Mesendoderm (in vitro differentiated cells): ENCODE measurements around the gene LIG3.

Source experiments
- DNase-seq: peaks from one replicate; pipeline ENCODE4 v3.0.0; 2013
- H2AK5ac ChIP-seq: 2 replicates; pipeline ENCODE4 v1.6.1; 2013; ENCODE audit warnings: low read length, inconsistent platforms
- H2BK120ac ChIP-seq: 2 replicates; pipeline ENCODE4 v1.6.1; 2013; ENCODE audit warnings: low read depth, mild to moderate bottlenecking, low read length, moderate library complexity, mixed read lengths
- H2BK15ac ChIP-seq: replicated peaks from 2 replicates; pipeline ENCODE4 v1.6.1; 2013; ENCODE audit warnings: low read depth, mild to moderate bottlenecking, moderate library complexity
- H2BK5ac ChIP-seq: 2 replicates; pipeline ENCODE4 v1.6.1; 2013; ENCODE audit warnings: low read length, inconsistent platforms
- H3K18ac ChIP-seq: 2 replicates; pipeline ENCODE4 v1.6.1; 2013; ENCODE audit warnings: mild to moderate bottlenecking, low read length, mixed read lengths
- H3K23ac ChIP-seq: one replicate; pipeline ENCODE4 v1.6.1; 2013; ENCODE audit warnings: low read length
- H3K27ac ChIP-seq: 2 replicates; pipeline ENCODE4 v1.5.1; 2013; ENCODE audit warnings: low read depth, mild to moderate bottlenecking, inconsistent platforms, low read length, moderate library complexity
- H3K27me3 ChIP-seq: 2 replicates; pipeline ENCODE4 v1.6.1; 2013; ENCODE audit warnings: low read length, control low read depth, mild to moderate bottlenecking, inconsistent platforms; ENCODE audit not compliant: insufficient read depth, poor library complexity
- H3K36me3 ChIP-seq: 2 replicates; pipeline ENCODE4 v1.6.1; 2013; ENCODE audit warnings: low read length, inconsistent platforms; ENCODE audit not compliant: control insufficient read depth, insufficient read depth
- H3K4ac ChIP-seq: one replicate; pipeline ENCODE4 v1.6.1; 2013; ENCODE audit warnings: low read depth, mild to moderate bottlenecking, low read length, moderate library complexity
- H3K4me1 ChIP-seq: 2 replicates; pipeline ENCODE4 v1.6.1; 2013; ENCODE audit warnings: low read depth, low read length, inconsistent platforms; ENCODE audit not compliant: control insufficient read depth
- H3K4me2 ChIP-seq: 2 replicates; pipeline ENCODE4 v1.6.1; 2013; ENCODE audit warnings: low read length
- H3K4me3 ChIP-seq: 2 replicates; pipeline ENCODE4 v1.5.1; 2013; ENCODE audit warnings: mild to moderate bottlenecking, low read length
- H3K56ac ChIP-seq: one replicate; pipeline ENCODE4 v1.6.1; 2013; ENCODE audit warnings: low read length
- H3K79me1 ChIP-seq: 2 replicates; pipeline ENCODE4 v1.6.1; 2013; ENCODE audit warnings: low read length, inconsistent platforms
- H3K79me2 ChIP-seq: 2 replicates; pipeline ENCODE4 v1.6.1; 2013; ENCODE audit warnings: mild to moderate bottlenecking, low read length; ENCODE audit not compliant: control insufficient read depth, insufficient read depth
- H3K9ac ChIP-seq: 2 replicates; pipeline ENCODE4 v1.6.1; 2013; ENCODE audit warnings: low read length, inconsistent platforms
- H4K5ac ChIP-seq: one replicate; pipeline ENCODE4 v1.6.1; 2013; ENCODE audit warnings: low read length
- H4K8ac ChIP-seq: one replicate; pipeline ENCODE4 v1.6.1; 2013; ENCODE audit warnings: low read depth, mild to moderate bottlenecking, control low read depth, low read length, moderate library complexity
- WGBS: extraction: QIAGEN DNeasy Blood & Tissue Kit; methylation state at CpG from one replicate; pipeline ENCODE4 v1.1.7; 2013; ENCODE audit warnings: low lambda C conversion rate, missing lambda C conversion rate; ENCODE audit not compliant: insufficient coverage; ENCODE audit errors: extremely low coverage; 5-methylcytosine and 5-hydroxymethylcytosine counted together

The LIG3 gene

GRCh38 chr17:35046245-35046644, 65.9 kb downstream of the LIG3 start:
- no peaks in the 10 kb centered on the region for H3K79me2 ChIP-seq
- no peak overlapping the region for H3K23ac ChIP-seq
- WGBS = no CpG with 5 or more reads among the region's 4 CpGs
- no peaks in the 10 kb centered on the region for H3K27me3 ChIP-seq
- H3K27ac ChIP-seq = no peak overlapping the region
- no peak overlapping the region for H2AK5ac ChIP-seq
- no peak for DNase-seq
- no peak overlapping the region for H2BK120ac ChIP-seq
- H3K4me3 ChIP-seq = no peak overlapping the region
- H3K36me3 ChIP-seq = no peaks in the 10 kb centered on the region
- no peak overlapping the region for H3K4ac ChIP-seq
- H3K4me1 ChIP-seq = no peaks in the 10 kb centered on the region
- no peak overlapping the region for H2BK5ac ChIP-seq
- H3K18ac ChIP-seq = no peak overlapping the region
- no peak overlapping the region for H3K4me2 ChIP-seq
- no peak overlapping the region for H2BK15ac ChIP-seq
- no peaks in the 10 kb centered on the region for H3K79me1 ChIP-seq
- H4K8ac ChIP-seq = no peak overlapping the region
- no peak overlapping the region for H3K9ac ChIP-seq
- H3K56ac ChIP-seq = no peak overlapping the region
- no peak overlapping the region for H4K5ac ChIP-seq

DNA sequence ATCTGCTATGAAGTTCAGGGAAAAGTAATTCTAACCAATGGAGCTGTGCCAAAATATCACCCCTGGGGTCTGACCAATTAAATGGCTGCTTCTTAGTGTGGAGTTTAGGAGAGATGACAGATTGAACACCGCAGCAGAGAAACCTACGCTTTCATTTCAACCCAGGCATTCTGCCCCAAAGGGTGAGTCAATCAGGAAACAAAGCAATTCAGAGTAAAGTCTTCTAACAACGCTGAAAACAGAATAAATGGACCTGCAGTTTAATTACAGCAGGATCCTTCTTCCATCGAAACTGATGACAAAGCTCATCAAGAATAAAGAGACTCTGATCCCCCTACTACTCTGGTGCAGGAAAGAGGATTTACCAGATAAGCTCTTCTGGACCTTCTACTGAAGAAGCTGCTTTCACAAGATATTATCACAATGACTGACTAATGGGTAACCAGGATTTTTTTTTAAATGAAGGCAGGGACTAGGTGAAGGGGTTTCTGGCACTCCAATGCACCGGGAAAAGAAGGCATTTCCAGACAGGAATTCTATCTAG, 66.5 kb downstream of the LIG3 start:
- no peaks in the 10 kb centered on the region for H3K79me2 ChIP-seq
- no peak overlapping the region for H2AK5ac ChIP-seq
- no peak overlapping the region for H3K27ac ChIP-seq
- no CpG with 5 or more reads among the region's 5 CpGs for WGBS
- H2BK15ac ChIP-seq = no peak overlapping the region
- peaks cover 1% of the 10 kb centered on the region for H3K4me1 ChIP-seq
- no peak overlapping the region for H2BK5ac ChIP-seq
- no peak overlapping the region for H3K18ac ChIP-seq
- H4K5ac ChIP-seq = no peak overlapping the region
- H3K4ac ChIP-seq = no peak overlapping the region
- no peak overlapping the region for H2BK120ac ChIP-seq
- H3K36me3 ChIP-seq = no peaks in the 10 kb centered on the region
- no peak overlapping the region for H3K56ac ChIP-seq
- no peak for DNase-seq
- no peak overlapping the region for H3K9ac ChIP-seq
- no peaks in the 10 kb centered on the region for H3K79me1 ChIP-seq
- no peak overlapping the region for H3K4me3 ChIP-seq
- no peak overlapping the region for H3K23ac ChIP-seq
- H3K27me3 ChIP-seq = no peaks in the 10 kb centered on the region
- H4K8ac ChIP-seq = no peak overlapping the region
- H3K4me2 ChIP-seq = no peak overlapping the region

GRCh38 chr17:35048685-35049379, 68.5 kb downstream of the LIG3 start:
- Histone ChIP-seq H3K36me3 (no peaks in the 10 kb centered on the region), H3K27ac (no peak overlapping the region), H3K4me2 (no peak overlapping the region), H4K8ac (no peak overlapping the region), H3K4me1 (peaks cover 7% of the 10 kb centered on the region), H2BK5ac (no peak overlapping the region), H2BK120ac (no peak overlapping the region), H3K18ac (peak overlapping the region; percentile 5), H3K79me2 (no peaks in the 10 kb centered on the region), H3K4me3 (no peak overlapping the region), H4K5ac (no peak overlapping the region), H3K79me1 (no peaks in the 10 kb centered on the region), H3K23ac (no peak overlapping the region), H3K27me3 (no peaks in the 10 kb centered on the region), H3K4ac (no peak overlapping the region), H2BK15ac (no peak overlapping the region), H3K56ac (no peak overlapping the region), H2AK5ac (no peak overlapping the region), H3K9ac (no peak overlapping the region)
- no peak for DNase-seq
- no CpG with 5 or more reads among the region's 3 CpGs for WGBS

DNA sequence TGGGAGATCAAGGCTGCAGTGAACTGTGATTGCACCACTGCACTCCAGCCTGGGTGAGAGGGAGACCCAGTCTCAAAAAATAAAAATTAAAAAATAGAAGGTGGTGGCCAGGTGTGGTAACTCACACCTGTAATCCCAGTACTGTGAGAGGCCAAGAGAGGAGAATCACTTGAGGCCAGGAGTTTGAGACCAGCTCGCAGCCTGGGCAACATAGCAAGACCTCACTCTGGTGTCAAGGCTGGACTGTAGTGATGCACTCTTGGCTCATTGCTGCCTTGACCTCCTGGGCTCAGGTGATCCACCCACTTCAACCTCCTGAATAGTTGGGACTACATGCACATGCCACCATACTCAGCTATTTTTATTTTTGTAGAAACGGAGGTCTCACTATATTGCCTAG, 69.9 kb downstream of the LIG3 start:
- Histone ChIP-seq H3K79me2 (no peaks in the 10 kb centered on the region), H3K79me1 (no peaks in the 10 kb centered on the region), H3K56ac (no peak overlapping the region), H3K9ac (no peak overlapping the region), H3K23ac (no peak overlapping the region), H3K18ac (no peak overlapping the region), H4K5ac (no peak overlapping the region), H3K27me3 (no peaks in the 10 kb centered on the region), H3K27ac (no peak overlapping the region), H3K4me1 (peaks cover 7% of the 10 kb centered on the region), H3K4ac (no peak overlapping the region), H2AK5ac (no peak overlapping the region), H3K4me3 (no peak overlapping the region), H2BK120ac (no peak overlapping the region), H4K8ac (no peak overlapping the region), H3K36me3 (no peaks in the 10 kb centered on the region), H2BK5ac (no peak overlapping the region), H2BK15ac (no peak overlapping the region), H3K4me2 (no peak overlapping the region)
- DNase-seq = no peak
- no CpG with 5 or more reads among the region's 2 CpGs for WGBS

- H3K23ac ChIP-seq = no peak overlapping the region
Measured at GRCh38 chr17:35051183-35051578, 70.9 kb downstream of the LIG3 start.

More at GRCh38 chr17:35051183-35051578, 70.9 kb downstream of the LIG3 start:
- no peak for DNase-seq
- Histone ChIP-seq H4K8ac (no peak overlapping the region), H3K4ac (no peak overlapping the region), H3K56ac (no peak overlapping the region), H3K36me3 (no peaks in the 10 kb centered on the region), H3K4me1 (peaks cover 10% of the 10 kb centered on the region), H3K18ac (peak overlapping the region; percentile 25), H3K9ac (no peak overlapping the region), H3K27me3 (no peaks in the 10 kb centered on the region), H3K4me3 (no peak overlapping the region), H3K27ac (no peak overlapping the region), H3K79me2 (no peaks in the 10 kb centered on the region), H3K79me1 (no peaks in the 10 kb centered on the region), H2BK15ac (no peak overlapping the region), H2BK5ac (no peak overlapping the region), H2BK120ac (no peak overlapping the region), H2AK5ac (no peak overlapping the region), H4K5ac (no peak overlapping the region), H3K4me2 (no peak overlapping the region)
- no CpG with 5 or more reads among the region's 2 CpGs for WGBS
